HepG2 (cell line): ENCODE measurements around the gene PPP4C. TPM values are rescaled to one million over a fixed set of nuclear protein-coding genes. Genes with fewer than 3 reads are reported as not detected.

ENCODE experiments used
- CENPT ChIP-seq: sonication (generic); formaldehyde crosslinking; IDR thresholded peaks from 2 replicates; pipeline ENCODE4 v1.8.0; 2022; ENCODE audit warnings: low read depth, mild to moderate bottlenecking, moderate library complexity, missing genetic modification reagents
- ERF ChIP-seq: IDR thresholded peaks from 2 replicates; pipeline ENCODE4 v1.6.1; 2018; ENCODE audit warnings: missing biosample characterization, missing genetic modification reagents
- HMG20A ChIP-seq: IDR thresholded peaks from 2 replicates; pipeline ENCODE4 v1.6.1; 2016; ENCODE audit warnings: borderline replicate concordance
- HMG20B ChIP-seq: conservative IDR thresholded peaks from 2 replicates; pipeline ENCODE4 v1.6.1; 2016; ENCODE audit warnings: missing genetic modification reagents, missing compliant biosample characterization
- ISL2 ChIP-seq: sonication (generic); formaldehyde crosslinking; IDR thresholded peaks from 2 replicates; pipeline ENCODE4 v1.5.0; 2020; ENCODE audit warnings: missing genetic modification reagents
- MEIS2 ChIP-seq: sonication (generic); formaldehyde crosslinking; IDR thresholded peaks from 2 replicates; pipeline ENCODE4 v1.9.0; 2021; ENCODE audit warnings: mild to moderate bottlenecking, missing genetic modification reagents
- MTA1 ChIP-seq: sonication (generic); formaldehyde crosslinking; IDR thresholded peaks from 2 replicates; pipeline ENCODE4 v1.4.0; 2020; ENCODE audit warnings: missing genetic modification reagents, mild to moderate bottlenecking, borderline replicate concordance
- NCOA2 ChIP-seq: sonication (generic); formaldehyde crosslinking; IDR thresholded peaks from 2 replicates; pipeline ENCODE4 v1.8.0; 2022; ENCODE audit warnings: inconsistent platforms
- RNF2 ChIP-seq: fragments of 450-650 bp; conservative IDR thresholded peaks from 2 replicates; pipeline ENCODE4 v1.6.1; 2016; ENCODE audit warnings: low read depth
- ZFX ChIP-seq: sonication (generic); formaldehyde crosslinking; IDR thresholded peaks from 2 replicates; pipeline ENCODE4 v1.4.0; 2020; ENCODE audit warnings: mild to moderate bottlenecking, low read depth, missing genetic modification reagents, moderate library complexity
- ZNF160 ChIP-seq: sonication (generic); formaldehyde crosslinking; IDR thresholded peaks from 2 replicates; pipeline ENCODE4 v1.8.0; 2022; ENCODE audit warnings: mild to moderate bottlenecking, inconsistent platforms, missing genetic modification reagents
- ZNF569 ChIP-seq: sonication (generic); formaldehyde crosslinking; IDR thresholded peaks from 2 replicates; pipeline ENCODE4 v1.5.0; 2020; ENCODE audit warnings: mild to moderate bottlenecking, missing genetic modification reagents, moderate library complexity, borderline replicate concordance
- ZNF746 ChIP-seq: sonication (generic); formaldehyde crosslinking; IDR thresholded peaks from 2 replicates; pipeline ENCODE4 v1.8.0; 2022; ENCODE audit warnings: mild to moderate bottlenecking, missing genetic modification reagents
- polyA plus RNA-seq, 8 experiments: library from polyadenylated mRNA; depleted of rRNA in 3 of 8; stranded (reverse) in 7 of 8; unstranded in 1 of 8; fragments of >200 nt; fragmentation: Illumina TruSeq in 4 of 8; extraction: Trizol in 4 of 8; gene quantifications; 2 replicates each; pipeline versions ENCODE4 v1.2.1 to v1.2.3, GENCODE V29; 2011 to 2016; ENCODE audit warnings: low read depth in 4 of 8, missing spikeins in 1 of 8, mixed read lengths in 1 of 8; ENCODE audit not compliant: insufficient read depth in 1 of 8
- total RNA-seq, 5 experiments: library from RNA; depleted of rRNA; stranded (reverse); fragments of >200 nt; fragmentation: Illumina TruSeq; extraction: Trizol; gene quantifications; 2 replicates each; pipeline ENCODE4 v1.2.3, GENCODE V29; 2016; ENCODE audit warnings: low read depth in 1 of 5
- TF ChIP-seq, protein P1 (sequence below): sonication (generic); formaldehyde crosslinking; IDR thresholded peaks from 2 replicates; pipeline ENCODE4 v1.4.0; 2020; ENCODE audit warnings: low read depth, mild to moderate bottlenecking, missing genetic modification reagents
- TF ChIP-seq, protein P2 (sequence below): sonication (generic); formaldehyde crosslinking; IDR thresholded peaks from 2 replicates; pipeline ENCODE4 v1.5.0; 2020; ENCODE audit warnings: missing genetic modification reagents
- TF ChIP-seq, protein P3 (sequence below): sonication (generic); formaldehyde crosslinking; IDR thresholded peaks from 2 replicates; pipeline ENCODE4 v1.8.1; 2023; ENCODE audit warnings: missing genetic modification reagents, mild to moderate bottlenecking, borderline replicate concordance
- TF ChIP-seq, protein P4 (sequence below): sonication (generic); formaldehyde crosslinking; IDR thresholded peaks from 2 replicates; pipeline ENCODE4 v1.5.1; 2020; ENCODE audit warnings: missing genetic modification reagents, mild to moderate bottlenecking, borderline replicate concordance
- TF ChIP-seq, protein P5 (sequence below): sonication (generic); formaldehyde crosslinking; IDR thresholded peaks from 2 replicates; pipeline ENCODE4 v1.4.0; 2020; ENCODE audit warnings: missing genetic modification reagents
- TF ChIP-seq, protein P6 (sequence below): sonication (generic); formaldehyde crosslinking; IDR thresholded peaks from 2 replicates; pipeline ENCODE4 v1.4.0; 2020; ENCODE audit warnings: missing genetic modification reagents
- TF ChIP-seq, protein P7 (sequence below): IDR thresholded peaks from 2 replicates; pipeline ENCODE4 v1.6.1; 2016
- TF ChIP-seq, protein P8 (sequence below): sonication (generic); formaldehyde crosslinking; IDR thresholded peaks from 2 replicates; pipeline ENCODE4 v1.8.0; 2022; ENCODE audit warnings: missing genetic modification reagents, low read depth, mild to moderate bottlenecking, borderline replicate concordance

Gene PPP4C
- total and polyA plus RNA-seq, 2 of the 13 experiments (the other 11 are each of a cell fraction or from before 2014, with no cell fraction given) = 176 to 220 TPM

DNA sequence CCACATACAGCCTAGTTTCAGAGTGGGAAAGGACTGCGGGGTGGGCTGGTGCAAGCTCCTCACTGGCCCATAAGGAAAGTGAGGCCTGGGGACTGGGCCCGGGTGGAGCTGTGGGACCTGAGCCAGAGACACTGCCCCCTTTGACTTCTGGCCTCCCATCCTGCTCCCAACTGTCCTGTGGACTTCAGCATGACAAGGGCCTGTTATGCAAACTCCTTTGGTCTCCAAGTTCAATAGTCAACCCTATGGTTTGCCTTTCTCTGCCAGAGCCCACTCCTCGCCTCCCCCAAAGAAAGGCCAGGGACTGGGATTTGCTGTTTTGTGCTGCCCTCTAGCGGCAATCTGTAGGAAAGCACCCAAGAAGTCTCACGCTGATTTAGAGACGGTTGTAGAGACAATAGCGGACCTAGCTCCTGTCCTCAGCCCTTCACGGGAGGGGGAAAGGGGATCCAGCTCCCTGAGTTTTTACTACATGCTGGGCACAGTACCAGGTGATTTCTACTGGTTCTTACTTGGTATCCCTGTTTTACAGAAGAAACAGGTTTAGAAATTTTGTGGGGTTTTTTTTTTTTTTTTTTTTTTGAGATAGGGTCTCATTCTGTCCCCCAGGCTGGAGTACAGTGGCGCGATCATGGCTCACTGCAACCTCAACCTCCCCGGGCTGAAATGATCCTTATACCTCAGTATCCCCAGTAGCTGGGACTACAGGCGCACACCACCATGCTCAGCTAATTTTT, 43.5 kb upstream of the PPP4C start (continued):
- TF ChIP-seq, protein P1, sequence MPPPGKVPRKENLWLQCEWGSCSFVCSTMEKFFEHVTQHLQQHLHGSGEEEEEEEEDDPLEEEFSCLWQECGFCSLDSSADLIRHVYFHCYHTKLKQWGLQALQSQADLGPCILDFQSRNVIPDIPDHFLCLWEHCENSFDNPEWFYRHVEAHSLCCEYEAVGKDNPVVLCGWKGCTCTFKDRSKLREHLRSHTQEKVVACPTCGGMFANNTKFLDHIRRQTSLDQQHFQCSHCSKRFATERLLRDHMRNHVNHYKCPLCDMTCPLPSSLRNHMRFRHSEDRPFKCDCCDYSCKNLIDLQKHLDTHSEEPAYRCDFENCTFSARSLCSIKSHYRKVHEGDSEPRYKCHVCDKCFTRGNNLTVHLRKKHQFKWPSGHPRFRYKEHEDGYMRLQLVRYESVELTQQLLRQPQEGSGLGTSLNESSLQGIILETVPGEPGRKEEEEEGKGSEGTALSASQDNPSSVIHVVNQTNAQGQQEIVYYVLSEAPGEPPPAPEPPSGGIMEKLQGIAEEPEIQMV = peak; percentile 66
- TF ChIP-seq, protein P2, sequence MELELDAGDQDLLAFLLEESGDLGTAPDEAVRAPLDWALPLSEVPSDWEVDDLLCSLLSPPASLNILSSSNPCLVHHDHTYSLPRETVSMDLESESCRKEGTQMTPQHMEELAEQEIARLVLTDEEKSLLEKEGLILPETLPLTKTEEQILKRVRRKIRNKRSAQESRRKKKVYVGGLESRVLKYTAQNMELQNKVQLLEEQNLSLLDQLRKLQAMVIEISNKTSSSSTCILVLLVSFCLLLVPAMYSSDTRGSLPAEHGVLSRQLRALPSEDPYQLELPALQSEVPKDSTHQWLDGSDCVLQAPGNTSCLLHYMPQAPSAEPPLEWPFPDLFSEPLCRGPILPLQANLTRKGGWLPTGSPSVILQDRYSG = no peak
- TF ChIP-seq, protein P3, sequence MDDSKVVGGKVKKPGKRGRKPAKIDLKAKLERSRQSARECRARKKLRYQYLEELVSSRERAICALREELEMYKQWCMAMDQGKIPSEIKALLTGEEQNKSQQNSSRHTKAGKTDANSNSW (CRISPR knock-in tag) = no peak
- TF ChIP-seq ISL2 (0 out of 2 replicates have a peak, but pooled peaks have one; percentile 17), ERF (CRISPR knock-in tag) (peak; percentile 46; the same call in 1 of the 2 replicates), ZNF746 (CRISPR knock-in tag) (0 out of 2 replicates have a peak, but pooled peaks have one; percentile 40), MEIS2 (CRISPR knock-in tag) (no peak), CENPT (CRISPR knock-in tag) (no peak), HMG20A (no peak), ZNF160 (CRISPR knock-in tag) (no peak), ZNF569 (CRISPR knock-in tag) (no peak), MTA1 (CRISPR knock-in tag) (no peak), ZFX (CRISPR knock-in tag) (0 out of 2 replicates have a peak, but pooled peaks have one; percentile 30), HMG20B (CRISPR knock-in tag) (no peak), NCOA2 (CRISPR knock-in tag) (peak; percentile 16; the same call in 1 of the 2 replicates), RNF2 (no peak)
- TF ChIP-seq, protein P4, sequence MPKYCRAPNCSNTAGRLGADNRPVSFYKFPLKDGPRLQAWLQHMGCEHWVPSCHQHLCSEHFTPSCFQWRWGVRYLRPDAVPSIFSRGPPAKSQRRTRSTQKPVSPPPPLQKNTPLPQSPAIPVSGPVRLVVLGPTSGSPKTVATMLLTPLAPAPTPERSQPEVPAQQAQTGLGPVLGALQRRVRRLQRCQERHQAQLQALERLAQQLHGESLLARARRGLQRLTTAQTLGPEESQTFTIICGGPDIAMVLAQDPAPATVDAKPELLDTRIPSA = no peak
- TF ChIP-seq, protein P5, sequence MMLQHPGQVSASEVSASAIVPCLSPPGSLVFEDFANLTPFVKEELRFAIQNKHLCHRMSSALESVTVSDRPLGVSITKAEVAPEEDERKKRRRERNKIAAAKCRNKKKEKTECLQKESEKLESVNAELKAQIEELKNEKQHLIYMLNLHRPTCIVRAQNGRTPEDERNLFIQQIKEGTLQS (CRISPR knock-in tag) = no peak
- TF ChIP-seq, protein P6, sequence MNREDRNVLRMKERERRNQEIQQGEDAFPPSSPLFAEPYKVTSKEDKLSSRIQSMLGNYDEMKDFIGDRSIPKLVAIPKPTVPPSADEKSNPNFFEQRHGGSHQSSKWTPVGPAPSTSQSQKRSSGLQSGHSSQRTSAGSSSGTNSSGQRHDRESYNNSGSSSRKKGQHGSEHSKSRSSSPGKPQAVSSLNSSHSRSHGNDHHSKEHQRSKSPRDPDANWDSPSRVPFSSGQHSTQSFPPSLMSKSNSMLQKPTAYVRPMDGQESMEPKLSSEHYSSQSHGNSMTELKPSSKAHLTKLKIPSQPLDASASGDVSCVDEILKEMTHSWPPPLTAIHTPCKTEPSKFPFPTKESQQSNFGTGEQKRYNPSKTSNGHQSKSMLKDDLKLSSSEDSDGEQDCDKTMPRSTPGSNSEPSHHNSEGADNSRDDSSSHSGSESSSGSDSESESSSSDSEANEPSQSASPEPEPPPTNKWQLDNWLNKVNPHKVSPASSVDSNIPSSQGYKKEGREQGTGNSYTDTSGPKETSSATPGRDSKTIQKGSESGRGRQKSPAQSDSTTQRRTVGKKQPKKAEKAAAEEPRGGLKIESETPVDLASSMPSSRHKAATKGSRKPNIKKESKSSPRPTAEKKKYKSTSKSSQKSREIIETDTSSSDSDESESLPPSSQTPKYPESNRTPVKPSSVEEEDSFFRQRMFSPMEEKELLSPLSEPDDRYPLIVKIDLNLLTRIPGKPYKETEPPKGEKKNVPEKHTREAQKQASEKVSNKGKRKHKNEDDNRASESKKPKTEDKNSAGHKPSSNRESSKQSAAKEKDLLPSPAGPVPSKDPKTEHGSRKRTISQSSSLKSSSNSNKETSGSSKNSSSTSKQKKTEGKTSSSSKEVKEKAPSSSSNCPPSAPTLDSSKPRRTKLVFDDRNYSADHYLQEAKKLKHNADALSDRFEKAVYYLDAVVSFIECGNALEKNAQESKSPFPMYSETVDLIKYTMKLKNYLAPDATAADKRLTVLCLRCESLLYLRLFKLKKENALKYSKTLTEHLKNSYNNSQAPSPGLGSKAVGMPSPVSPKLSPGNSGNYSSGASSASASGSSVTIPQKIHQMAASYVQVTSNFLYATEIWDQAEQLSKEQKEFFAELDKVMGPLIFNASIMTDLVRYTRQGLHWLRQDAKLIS = no peak
- TF ChIP-seq, protein P7, sequence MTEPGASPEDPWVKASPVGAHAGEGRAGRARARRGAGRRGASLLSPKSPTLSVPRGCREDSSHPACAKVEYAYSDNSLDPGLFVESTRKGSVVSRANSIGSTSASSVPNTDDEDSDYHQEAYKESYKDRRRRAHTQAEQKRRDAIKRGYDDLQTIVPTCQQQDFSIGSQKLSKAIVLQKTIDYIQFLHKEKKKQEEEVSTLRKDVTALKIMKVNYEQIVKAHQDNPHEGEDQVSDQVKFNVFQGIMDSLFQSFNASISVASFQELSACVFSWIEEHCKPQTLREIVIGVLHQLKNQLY (CRISPR knock-in tag) = no peak
- TF ChIP-seq, protein P8, sequence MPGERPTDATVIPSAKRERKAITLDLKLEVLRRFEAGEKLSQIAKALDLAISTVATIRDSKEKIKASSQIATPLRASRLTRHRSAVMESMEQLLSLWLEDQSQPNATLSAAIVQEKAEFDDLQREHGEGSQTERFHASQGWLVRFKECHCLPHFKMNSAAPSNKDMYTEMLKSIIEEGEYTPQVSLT (CRISPR knock-in tag) = no peak
